Thoracic aorta (tissue), 2 donors: ENCODE results near the gene AMBP. TPM values are rescaled to one million over a fixed set of nuclear protein-coding genes. Genes with fewer than 3 reads are reported as not detected.

Experiments used
- ATAC-seq: fragments of 150-250 bp; one replicate; pipeline ENCODE4 v1.8.0; 2017; ENCODE audit warnings: low read depth; ENCODE audit not compliant: insufficient number of reproducible peaks, low FRiP score
- DNase-seq: peaks from one replicate; pipeline ENCODE4 v3.0.0-alpha.2; 2020; ENCODE audit warnings: low spot score
- H3K27ac ChIP-seq, 2 donors: fragments of 200-600 bp; sonication (generic); 1 replicate in 1 of 2; 2 replicates in 1 of 2; pipeline ENCODE4 v1.5.1; 2016; ENCODE audit warnings: mild to moderate bottlenecking in 2 of 2, moderate library complexity in 2 of 2
- H3K27me3 ChIP-seq: fragments of 200-600 bp; sonication (generic); replicated peaks from 2 replicates; pipeline ENCODE4 v1.6.0; 2016; ENCODE audit warnings: mild to moderate bottlenecking; ENCODE audit not compliant: insufficient read depth
- H3K36me3 ChIP-seq: fragments of 200-600 bp; sonication (generic); one replicate; pipeline ENCODE4 v1.5.1; 2016
- H3K4me1 ChIP-seq, 2 donors: fragments of 200-600 bp; sonication (generic); 1 replicate in 1 of 2; 2 replicates in 1 of 2; pipeline versions ENCODE4 v1.5.1 to v1.6.0; 2016; ENCODE audit warnings: low read depth in 2 of 2, mild to moderate bottlenecking in 1 of 2; ENCODE audit not compliant: control insufficient read depth in 1 of 2
- H3K4me3 ChIP-seq: fragments of 200-600 bp; sonication (generic); 2 replicates; pipeline ENCODE4 v1.5.1; 2016; ENCODE audit warnings: mild to moderate bottlenecking
- H3K9me3 ChIP-seq: fragments of 200-600 bp; sonication (generic); 2 replicates; pipeline ENCODE4 v1.5.1; 2016
- total RNA-seq, 2 donors: library from RNA; depleted of rRNA; stranded (reverse); fragments of >200 nt; gene quantifications; one replicate each; pipeline versions ENCODE4 v1.1.0 to v1.2.3, GENCODE V29; 2016
- TF ChIP-seq, protein P1 (sequence below): fragments of 200-600 bp; sonication (generic); IDR thresholded peaks from one replicate; pipeline ENCODE4 v1.5.1; 2019; ENCODE audit warnings: antibody characterized with exemption

AMBP gene
- total RNA-seq, 2 donors from 2014 or later = not detected

DNA sequence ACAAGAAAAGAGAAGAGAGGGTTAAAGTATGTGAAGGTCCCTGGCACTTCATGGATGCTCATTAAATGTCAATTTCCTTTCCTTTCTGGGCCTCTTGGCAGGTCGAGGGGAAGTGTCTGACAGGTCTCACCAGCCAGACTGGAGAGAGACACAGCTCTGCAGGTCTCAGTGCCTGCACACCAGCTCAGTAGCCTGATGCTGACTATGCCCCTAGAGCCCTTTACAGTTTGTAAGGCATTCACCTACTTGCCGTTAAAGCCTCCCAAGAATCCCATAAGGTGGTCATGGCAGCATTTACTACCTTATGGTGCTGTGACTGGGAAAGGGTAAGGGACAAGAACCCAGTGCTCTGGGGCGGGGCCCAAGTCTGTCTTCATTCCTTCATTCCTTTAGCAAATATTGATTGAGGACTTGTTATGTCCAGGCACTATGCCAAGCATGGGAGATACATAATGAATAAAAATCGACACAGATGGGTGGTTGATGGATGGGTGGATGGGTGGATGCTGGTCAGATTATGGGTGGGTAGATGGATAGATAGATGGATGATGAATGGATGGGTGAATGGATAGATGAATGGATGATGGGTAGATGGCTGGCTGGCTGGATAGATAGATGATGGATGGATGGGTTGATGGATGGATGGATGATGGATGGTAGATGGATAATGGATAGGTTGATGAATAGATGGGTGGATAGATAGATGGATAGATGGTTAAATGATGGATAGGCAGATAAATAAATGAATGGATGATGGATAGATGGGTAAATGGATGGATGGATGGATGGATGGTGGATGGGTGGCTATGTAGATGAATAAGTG lies 42.3 kb upstream of the AMBP start:
- ATAC-seq (no peak), DNase-seq (no peak)
- no peak overlapping the region for H3K27ac ChIP-seq
- TF ChIP-seq, protein P1, sequence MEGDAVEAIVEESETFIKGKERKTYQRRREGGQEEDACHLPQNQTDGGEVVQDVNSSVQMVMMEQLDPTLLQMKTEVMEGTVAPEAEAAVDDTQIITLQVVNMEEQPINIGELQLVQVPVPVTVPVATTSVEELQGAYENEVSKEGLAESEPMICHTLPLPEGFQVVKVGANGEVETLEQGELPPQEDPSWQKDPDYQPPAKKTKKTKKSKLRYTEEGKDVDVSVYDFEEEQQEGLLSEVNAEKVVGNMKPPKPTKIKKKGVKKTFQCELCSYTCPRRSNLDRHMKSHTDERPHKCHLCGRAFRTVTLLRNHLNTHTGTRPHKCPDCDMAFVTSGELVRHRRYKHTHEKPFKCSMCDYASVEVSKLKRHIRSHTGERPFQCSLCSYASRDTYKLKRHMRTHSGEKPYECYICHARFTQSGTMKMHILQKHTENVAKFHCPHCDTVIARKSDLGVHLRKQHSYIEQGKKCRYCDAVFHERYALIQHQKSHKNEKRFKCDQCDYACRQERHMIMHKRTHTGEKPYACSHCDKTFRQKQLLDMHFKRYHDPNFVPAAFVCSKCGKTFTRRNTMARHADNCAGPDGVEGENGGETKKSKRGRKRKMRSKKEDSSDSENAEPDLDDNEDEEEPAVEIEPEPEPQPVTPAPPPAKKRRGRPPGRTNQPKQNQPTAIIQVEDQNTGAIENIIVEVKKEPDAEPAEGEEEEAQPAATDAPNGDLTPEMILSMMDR = no peak
- H3K4me3 ChIP-seq = no peak overlapping the region
- H3K27me3 ChIP-seq = no peaks in the 10 kb centered on the region
- peaks cover 5 to 11% of the 10 kb centered on the region in 2 donors for H3K4me1 ChIP-seq
- H3K36me3 ChIP-seq = no peaks in the 10 kb centered on the region
- no peaks in the 10 kb centered on the region for H3K9me3 ChIP-seq

DNA sequence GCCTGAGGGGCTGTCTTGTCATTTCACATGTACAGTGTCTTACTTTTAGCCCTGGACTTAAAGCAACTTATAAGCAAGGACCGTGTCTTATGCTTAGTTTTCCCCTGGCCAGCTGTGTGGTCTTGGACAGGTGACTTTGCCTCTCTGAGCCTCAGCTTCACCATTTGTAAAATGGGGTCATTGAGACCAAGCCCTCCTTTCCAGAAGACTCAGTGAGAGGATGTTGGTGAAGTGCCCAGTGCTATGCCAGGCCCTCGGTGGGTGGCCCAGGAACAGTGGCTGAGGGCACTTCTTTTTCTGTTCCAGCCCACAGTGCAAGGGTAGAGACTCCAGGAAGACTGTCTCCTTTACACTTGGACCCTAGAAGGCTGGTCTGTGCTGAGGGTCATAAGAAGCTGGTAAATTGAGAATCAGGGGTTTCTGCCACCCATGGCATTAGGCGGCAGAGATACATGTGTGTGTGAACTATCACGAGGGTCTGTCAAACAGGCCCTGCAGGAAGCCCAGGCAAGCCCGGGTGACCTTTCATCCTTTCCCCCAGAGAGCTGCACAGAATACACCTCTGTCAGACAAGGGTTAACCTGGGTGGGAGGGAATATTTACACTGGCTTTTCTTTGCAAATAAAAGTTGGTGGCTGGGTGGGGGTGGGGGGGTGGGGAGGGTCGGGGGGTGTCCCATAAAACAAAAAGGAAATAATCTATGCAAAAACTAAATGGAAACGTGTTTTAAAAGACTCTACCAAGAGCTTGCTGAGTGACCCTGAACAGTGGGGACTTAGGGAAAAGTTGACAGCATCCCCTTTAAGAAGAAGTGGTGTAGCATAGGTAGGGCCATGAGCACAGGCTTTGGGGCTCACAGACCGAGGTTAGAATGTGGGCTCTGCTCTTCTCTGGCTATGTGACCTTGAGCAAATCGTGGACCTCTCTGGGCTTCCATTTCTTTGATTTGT lies 41.4 kb upstream of the AMBP start:
- DNase-seq (no peak), ATAC-seq (no peak)
- H3K27ac ChIP-seq = no peak overlapping the region
- no peaks in the 10 kb centered on the region for H3K9me3 ChIP-seq
- H3K27me3 ChIP-seq = no peaks in the 10 kb centered on the region
- no peak overlapping the region for H3K4me3 ChIP-seq
- H3K36me3 ChIP-seq = no peaks in the 10 kb centered on the region
- TF ChIP-seq, protein P1 = no peak
- H3K4me1 ChIP-seq = peaks cover 5 to 11% of the 10 kb centered on the region in 2 donors

DNA sequence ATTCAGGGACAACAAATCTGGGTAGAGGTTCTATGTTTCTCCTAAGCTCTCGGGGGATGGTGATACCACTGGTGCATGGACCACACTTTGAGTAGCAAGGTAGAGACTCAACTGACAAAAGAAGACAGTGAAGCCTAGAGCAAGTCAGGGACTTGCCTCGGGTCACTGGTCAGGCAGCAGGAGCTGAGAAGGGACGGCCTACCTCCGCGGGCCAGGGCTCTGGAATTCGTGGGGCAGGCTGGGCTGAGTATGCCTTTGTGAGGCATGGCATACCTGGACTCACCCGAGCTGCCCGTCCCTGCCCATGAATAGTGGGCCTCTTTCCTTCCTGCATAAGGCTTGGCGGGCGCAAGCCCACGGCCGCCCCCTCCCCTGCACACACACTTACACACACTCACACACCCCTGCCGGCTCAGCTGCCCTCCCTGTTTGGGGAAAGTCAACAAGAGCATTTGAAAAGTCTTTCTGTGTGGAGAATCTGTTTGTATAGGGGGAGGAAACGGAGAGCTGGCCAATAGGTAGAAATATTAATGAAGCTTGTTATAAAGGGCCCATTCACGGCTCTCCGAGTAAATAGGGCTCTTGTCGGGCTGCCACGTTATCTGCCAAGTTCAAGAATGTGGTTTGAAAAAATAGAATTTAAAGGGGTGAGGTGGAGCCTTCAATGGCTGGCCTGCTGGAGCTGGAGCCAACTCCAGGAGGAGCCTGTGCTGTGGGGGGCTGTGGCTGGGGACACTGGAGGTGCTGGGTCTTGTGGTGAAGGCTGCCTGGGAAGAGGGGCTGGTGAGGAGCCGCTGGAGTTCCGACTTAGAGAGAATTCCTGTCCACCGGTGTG lies 40.1 kb upstream of the AMBP start:
- TF ChIP-seq, protein P1 = no peak

DNA sequence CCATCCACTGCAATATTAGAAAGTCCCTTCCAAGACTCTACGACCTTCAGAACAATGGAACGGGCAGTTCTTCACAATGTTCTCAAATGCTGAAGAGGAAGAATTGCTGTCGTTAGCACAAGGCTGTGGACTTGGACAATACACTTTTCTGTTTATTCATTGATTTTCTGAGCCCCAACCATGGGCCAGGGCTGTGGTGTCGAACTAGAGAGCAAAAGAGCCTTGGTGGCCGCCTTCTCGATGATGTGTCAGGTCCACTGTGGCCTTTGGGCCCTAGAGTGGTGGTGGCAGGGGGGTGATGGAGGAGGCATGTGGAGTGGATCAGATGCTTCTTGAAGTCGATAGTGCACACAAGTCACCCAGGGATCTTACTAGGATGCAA lies 39.5 kb upstream of the AMBP start:
- Histone ChIP-seq H3K36me3 (no peaks in the 10 kb centered on the region), H3K9me3 (no peaks in the 10 kb centered on the region), H3K4me1 (peaks cover 12 to 27% of the 10 kb centered on the region in 2 donors), H3K27ac (no peak overlapping the region), H3K4me3 (no peak overlapping the region), H3K27me3 (no peaks in the 10 kb centered on the region)
- ATAC-seq = no peak
- DNase-seq = no peak
- TF ChIP-seq, protein P1 = no peak

More for the DNA sequence above, 40.1 kb upstream of the AMBP start:
- Histone ChIP-seq H3K36me3 (no peaks in the 10 kb centered on the region), H3K27ac (no peak overlapping the region), H3K27me3 (no peaks in the 10 kb centered on the region), H3K4me3 (no peak overlapping the region), H3K9me3 (no peaks in the 10 kb centered on the region), H3K4me1 (peaks cover 10 to 21% of the 10 kb centered on the region in 2 donors)
- ATAC-seq = no peak
- no peak for DNase-seq
